GM21723 (cell line): Measurements from ENCODE around the gene SYDE2.
"Not testable (repeated sequence)": the region's sequence is repeated elsewhere in the genome, so short reads cannot be mapped to it uniquely, and the experiment has no call there.

Source experiments
- ATAC-seq: cut with Tn5 transposase; IDR thresholded peaks from one replicate; pipeline ENCODE4 v1.9.1; 2021; ENCODE audit warnings: mild to moderate bottlenecking, moderate library complexity; ENCODE audit not compliant: unreplicated experiment

SYDE2 gene

DNA sequence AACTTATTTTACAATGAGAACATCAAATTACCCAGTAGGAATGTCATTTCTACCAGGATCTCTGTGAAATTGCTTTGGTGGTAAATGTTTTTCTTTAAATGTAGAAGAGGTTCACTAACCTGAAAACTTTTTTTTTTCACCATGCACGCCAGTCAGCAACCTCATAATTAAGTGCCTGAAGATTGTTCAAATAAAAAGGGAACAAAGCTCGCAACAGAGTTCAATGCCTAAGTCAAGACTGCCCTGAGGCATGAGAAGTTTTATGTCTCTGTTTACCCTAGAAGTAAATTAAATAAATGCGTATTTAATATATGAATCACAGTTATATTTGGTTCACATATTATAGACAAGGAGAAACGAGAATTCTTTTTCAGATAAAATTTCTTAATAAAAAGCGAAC lies 13.8 kb upstream of the SYDE2 start:
- no peak for ATAC-seq

DNA sequence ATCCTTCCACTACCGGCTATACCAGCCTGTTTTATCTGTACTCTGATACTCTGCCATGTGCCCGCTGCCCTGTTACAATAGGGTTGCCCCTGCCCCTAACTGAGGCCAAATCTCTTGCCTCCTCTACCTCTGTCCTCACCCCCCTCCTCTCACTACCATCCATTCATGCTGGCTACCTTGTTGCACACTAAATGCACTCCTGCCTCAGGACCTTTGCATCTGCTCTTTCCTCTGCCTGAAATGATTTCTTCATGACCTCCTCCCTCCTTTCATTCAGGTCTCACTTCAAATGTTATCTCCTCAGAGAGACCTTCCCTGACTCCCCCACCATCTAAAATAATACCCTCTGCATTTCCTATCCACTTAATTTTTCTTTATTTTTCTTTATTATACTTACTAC lies 7.7 kb upstream of the SYDE2 start:
- ATAC-seq = no peak

DNA sequence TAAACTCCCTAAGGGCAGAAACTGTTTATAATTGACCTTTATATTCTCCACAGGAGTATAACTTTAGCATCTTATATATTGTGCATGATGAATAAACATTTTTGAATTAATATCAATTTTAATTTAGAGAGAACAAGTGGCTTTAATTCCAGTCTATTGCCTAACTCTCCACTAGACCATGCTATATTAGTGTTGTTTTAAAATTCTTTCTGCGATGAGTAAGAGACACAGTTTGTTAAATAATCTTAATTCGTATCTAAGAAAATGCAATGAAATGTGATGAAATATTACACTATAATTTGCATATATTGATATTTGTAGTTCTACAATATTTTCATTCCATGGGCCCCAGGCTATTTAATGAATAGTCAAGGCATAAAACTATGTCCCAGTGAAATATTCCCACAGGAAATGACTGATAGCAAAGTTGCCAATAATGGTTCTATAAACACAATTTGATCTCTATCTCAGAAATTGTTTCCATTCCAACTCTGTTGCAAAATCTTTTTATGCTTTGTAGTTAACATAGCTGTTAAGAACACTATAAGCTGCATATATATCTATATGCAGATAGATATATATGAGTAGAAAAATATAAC lies 2.9 kb upstream of the SYDE2 start:
- no peak for ATAC-seq

DNA sequence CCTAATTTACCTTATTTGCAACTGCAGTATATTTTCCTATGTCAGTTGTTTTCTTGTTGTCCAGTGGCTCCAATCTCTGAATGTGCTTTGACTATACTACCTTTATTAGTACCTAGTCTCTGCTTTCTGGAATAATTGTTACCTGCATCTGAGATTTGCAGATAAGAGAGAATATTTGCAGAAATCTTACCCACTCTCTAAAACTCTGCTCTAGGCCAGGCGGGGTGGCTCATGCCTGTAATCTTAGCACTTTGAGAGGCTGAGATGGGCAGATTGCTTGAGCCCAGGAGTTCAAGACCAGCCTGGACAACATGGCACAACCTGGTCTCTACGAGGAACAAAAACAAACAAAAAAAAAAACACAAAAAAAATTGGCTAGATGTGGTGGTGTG lies 2.0 kb upstream of the SYDE2 start:
- no peak for ATAC-seq

DNA sequence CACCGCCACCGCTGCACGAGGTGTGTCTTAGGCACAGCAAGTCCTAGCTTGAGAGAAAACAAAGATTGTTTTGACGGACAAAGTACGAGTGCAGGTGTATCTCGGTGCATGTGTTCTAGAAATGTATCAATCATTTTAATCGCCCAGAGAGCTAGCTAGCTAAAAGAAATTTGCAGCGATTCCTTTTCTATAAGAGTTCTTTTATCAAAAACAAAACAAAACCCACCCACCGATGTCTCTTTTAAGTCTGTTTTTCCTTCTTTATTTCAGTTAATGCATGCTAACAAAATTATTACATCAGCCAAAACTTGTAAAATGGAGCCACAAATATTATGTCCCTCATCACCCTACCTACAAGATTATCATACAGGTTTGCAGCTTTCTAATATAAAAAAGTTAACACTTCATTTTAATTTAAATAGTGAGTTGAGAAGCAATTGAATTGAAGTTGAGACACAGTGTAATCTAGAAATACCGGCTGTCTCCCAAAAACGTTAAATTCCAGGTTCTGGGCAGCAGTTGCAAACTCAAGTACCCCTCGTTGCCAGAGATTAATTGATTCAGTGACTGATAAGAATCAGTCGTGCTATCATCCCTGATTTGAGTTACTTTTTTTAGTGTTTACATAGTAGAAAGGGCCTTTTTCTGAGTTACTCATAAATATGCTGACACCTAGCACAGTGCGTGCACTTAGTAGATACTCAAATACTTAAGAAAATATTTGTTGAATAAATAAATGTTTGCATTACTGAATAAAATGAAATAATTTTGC lies 1.5 kb upstream of the SYDE2 start:
- ATAC-seq = peak; percentile 10

DNA sequence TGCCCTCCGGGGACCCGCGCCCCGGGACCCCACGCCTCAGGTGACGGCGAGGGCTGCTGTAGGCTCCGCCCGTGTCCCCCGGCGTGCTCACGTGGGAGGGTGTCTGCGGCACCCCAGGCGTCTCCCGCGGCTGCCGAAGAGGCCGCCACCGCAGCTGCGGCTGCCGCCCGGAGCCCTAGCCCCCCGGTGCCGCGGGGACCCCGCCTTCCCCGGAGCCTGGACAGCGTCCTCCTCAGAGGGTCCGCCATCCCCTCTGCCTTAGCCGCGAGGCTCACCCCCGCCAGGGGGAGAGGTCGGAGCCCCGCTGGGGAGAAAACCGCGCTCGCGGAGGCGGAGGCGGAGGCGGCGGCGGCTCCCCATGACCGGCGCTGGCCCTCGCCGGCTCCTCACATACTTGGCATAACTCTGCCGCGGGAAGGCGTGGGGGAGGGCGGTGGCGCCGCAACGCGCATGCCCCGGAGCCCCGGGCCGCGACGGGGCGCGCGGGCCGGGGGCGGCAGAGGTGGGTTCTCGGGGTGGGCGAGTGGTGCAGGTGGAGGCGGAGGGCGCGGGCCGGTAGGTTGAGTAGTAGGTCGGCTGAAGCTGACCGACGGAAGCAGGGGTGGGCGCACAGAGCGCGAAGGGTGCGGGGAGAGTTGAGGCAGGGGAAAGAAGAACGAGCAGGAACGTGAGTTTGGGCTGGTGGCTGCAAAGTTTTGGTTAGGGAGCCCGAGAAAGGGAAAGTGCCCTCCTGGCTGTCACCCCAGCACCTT lies 700 bp upstream of the SYDE2 start:
- ATAC-seq = peak; percentile 53

DNA sequence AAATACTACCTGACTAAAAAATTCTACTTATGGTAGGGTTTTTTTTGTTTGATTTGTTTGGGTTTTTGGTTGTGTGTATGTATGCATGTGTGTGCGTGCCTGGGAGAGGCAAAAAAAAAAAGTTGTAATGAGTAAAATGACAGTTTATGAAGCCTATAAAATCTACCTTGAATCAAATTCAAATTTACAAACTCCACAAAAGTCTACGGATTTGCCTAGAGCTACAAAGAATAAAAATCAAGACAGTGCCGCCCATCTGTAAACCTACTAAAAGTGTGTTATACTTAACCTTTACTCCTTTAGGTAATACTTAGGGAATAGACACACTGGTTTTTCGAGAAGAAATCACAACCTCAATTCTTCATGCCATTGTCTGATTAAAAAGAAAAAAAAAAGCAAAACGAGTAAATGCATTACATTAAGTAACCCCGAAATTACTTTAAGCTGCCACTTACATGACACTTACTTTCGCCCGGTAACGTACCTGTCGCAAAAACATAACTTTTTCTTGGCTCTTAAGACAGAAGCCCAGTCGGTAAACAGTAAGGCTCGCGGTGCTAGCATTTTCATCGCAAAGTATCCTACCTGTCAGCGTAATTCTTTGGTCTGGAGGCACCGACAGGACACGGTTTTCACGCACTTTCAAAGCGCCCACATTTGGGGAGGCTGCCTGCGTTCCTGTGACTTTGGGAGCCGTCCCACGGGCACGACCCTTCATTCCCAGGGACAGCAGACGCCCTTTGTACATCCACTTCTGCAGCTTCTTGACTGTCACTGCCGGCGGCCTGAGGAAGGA lies 951 bp downstream of the SYDE2 start:
- peak; percentile 27 for ATAC-seq

DNA sequence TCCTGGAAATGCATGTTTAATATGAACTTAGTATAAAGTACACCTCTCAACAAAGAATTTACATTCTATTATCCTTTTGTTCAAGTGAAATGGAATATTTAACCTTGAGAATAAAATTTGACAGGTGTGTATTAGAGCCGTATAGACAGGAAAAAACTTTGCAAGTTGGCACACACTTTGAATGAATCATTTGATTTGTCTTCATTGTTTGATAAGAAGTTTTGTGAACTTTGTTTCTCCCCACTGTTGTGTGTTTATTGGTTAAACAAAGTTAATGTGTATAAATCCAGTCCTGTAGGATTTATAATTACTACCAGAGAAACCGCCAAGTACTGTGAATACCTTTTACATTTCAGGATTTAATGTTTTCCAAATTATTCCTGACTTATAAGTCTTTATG lies 2.0 kb downstream of the SYDE2 start:
- ATAC-seq = no peak

DNA sequence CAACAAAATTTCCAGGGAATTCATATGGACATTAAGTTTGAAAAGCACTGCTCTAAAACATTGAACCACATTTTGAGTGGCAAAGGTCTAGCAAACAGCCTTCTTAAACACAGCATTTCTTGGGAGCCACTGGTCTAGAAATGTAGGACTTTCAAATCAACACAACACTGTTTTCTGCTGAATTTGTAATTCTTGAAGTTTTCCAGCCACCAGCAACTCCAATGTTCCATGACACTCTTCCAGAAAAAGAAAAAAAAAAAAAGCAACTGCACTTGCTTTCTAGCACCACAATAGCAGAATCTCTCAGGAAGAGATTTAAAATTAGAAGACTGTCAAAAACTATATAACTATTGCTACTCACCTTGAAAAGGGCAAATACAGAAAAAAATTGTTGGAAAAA lies 4.5 kb downstream of the SYDE2 start:
- ATAC-seq = no peak

DNA sequence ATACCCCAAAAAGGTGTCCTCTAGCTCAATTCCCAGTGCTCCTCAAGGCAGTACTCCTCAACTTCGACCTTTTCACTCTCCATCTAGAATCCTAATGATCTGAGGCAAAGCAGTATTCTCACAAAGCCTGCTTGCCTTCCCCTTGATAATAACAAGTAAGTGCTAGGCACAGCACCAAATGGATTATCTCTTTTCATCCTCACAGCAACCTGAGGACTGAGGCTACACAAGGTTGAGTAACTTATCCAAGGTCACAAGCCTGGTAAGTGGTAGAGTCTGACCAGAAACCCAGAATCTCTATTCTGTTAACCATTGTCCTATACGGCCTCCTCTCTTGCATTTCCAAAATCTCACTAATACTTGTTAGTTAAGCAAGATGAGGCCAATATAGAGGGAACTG lies 5.1 kb downstream of the SYDE2 start:
- ATAC-seq = no peak

DNA sequence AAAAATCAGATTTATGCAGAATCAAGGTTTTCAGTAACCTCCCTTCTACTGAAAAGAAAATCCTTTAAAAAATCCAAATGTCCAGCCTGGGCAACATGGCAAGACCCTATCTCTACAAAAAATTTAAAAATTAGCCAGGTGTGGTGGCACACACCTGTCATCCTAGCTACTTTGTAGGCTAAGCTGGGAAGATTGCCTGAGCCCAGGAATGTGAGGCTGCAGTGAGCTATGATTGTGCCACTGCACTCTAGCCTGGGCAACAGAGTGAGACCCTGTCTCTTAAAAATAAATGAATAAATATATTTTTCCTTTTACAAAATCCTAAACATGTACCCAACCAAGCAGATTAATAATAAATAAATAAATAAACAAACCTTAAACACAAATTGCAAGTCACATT lies 8.7 kb downstream of the SYDE2 start:
- not testable (repeated sequence) for ATAC-seq

DNA sequence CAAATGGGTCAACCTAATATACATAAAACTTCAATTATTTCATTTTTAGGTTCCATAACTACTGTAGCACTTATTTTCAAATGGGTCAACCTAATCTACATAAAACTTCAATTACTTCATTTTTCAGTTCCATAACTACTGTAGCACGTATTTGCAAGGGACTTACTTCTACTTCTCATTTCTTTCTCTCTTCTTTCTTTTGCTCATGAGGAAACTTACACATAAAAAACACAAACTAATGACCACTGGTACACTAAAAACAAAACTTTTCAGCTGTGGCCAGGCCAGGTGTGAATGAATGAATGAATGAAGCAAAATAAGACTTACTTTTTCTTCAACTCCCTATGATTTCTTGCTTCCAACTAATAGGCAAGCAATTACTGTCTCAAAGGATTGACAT lies 11.7 kb downstream of the SYDE2 start:
- ATAC-seq = no peak

DNA sequence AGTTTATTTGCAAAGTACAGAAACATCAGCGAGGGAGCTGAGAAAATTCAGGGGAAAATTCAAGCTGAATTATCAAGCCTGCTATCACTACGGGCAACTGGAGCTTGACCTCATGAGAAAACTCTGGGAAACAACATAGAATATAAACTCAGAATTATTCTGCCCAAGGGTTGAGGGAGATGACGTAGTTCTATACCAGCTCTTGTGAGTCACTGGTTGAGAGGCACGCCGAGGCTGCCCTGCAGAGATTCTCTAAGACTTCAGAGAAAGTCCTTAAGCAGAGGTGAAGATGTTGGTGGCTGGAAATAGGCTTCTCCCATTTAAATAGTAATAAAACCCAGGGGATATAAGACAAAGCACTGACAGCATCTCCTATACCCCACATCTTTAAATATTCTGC lies 12.3 kb downstream of the SYDE2 start:
- no peak for ATAC-seq

DNA sequence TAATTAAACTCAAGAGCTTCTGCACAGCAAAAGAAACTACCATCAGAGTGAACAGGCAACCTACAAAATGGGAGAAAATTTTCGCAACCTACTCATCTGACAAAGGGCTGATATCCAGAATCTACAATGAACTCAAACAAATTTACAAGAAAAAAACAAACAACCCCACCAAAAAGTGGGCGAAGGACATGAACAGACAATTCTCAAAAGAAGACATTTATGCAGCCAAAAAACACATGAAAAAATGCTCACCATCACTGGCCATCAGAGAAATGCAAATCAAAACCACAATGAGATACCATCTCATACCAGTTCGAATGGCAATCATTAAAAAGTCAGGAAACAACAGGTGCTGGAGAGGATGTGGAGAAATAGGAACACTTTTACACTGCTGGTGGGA lies 13.8 kb downstream of the SYDE2 start:
- not testable (repeated sequence) for ATAC-seq

DNA sequence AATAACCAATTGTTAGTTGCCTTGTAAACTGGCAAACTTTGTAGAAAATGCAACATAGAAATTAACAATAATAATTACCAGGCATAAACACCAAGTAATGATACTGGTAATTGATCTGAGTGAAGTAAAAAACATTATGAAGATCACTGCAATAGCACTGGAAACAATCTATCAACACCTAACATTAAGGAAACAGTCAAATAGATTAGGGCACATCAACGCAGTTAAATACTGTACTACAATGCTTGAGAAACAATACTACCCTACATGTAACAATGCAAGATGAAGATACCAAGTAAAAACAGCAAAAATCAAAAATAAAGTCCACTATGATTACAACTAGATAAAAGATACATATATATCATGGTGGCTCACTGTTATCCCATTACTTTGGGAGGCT lies 16.6 kb downstream of the SYDE2 start:
- no peak for ATAC-seq

DNA sequence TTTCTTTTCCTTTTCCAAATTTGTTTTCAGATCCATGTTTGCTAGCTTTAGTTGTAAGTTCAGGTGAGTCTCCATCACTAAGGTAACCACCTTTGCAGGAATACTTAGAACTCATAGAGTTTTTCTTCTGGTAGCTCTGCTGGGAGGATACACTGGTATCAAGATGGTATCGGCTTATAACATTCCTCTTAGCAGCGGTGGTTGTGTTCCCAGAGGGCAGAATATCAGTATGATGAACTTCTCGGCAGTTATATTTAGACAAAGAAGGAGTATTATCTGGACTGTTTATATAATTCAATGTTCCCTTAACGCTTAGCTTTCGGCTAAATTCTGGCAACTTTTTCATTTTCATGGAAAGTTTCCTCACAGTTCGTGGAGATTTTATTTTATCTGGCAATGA lies 18.1 kb downstream of the SYDE2 start:
- no peak for ATAC-seq

DNA sequence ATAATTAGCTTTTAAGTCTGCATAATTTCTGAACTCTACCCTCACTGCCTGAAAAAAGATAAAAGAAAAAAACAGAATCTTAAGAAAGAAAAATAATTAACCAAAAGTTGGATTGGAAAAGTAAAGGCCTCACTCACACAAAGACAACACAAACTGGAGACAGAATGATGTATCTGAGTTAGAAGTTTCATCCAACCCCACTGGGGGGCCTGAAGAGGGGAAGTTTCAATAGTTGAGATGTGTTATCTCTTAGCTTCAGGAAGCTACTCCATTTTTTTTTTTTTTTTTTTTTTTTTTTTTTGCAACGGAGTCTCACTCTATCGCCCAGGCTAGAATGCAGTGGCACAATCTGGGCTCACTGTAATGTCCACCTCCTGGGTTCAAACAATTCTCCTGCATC lies 19.9 kb downstream of the SYDE2 start:
- ATAC-seq = no peak

DNA sequence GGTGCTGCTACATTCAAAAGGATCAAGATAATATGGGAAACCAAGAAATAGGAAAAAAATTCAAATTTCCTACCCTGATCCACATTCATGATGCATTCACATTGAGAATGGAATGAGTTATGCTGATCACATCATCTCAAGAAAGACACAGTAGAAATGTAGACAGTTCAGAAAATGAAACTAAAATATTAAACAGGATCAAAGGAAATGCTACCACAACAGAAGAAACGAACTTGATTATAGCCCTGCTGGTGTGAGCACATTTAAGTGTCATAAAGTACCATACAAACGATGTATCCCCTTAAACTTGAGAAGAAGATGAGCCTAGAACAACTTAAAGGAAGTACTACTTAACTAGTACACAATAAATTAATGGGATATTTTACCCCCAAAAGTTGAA lies 21.3 kb downstream of the SYDE2 start:
- no peak for ATAC-seq

DNA sequence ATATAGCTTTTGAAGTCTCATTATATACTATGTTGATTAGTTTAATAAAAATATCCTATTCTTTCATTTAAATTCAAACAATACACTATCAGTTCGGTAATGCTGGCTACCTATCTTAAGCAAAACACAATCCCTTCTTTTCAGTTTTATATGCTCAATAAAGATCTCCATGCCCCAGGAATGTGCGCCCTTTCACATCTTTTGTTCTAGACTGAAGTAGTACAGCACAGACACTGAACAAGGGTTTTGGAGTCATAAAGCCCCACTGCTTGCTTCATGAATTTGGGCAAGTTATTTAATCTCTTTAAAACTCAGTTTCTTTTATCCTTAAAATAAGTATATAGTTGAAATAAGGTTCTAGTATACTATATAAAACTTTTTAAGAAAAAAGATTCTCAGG lies 22.4 kb downstream of the SYDE2 start:
- ATAC-seq = no peak

DNA sequence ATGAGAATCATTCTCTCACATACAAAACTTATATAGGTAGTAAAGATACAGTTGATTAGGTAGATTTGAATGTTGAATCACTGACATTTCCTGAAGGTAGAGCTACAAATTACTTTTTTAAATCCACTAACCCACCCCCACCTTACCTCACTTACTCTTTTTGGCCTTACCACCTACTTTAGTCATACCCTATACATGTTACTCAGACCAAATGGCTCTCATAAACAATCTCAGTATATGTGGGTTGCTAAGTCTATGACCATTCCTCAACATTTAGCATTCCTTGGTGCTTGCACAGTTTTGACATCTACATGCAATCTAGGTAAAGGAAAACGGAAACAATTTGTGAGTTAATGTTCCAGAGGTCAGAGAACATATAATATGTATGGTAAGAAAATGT lies 26.3 kb downstream of the SYDE2 start:
- no peak for ATAC-seq

DNA sequence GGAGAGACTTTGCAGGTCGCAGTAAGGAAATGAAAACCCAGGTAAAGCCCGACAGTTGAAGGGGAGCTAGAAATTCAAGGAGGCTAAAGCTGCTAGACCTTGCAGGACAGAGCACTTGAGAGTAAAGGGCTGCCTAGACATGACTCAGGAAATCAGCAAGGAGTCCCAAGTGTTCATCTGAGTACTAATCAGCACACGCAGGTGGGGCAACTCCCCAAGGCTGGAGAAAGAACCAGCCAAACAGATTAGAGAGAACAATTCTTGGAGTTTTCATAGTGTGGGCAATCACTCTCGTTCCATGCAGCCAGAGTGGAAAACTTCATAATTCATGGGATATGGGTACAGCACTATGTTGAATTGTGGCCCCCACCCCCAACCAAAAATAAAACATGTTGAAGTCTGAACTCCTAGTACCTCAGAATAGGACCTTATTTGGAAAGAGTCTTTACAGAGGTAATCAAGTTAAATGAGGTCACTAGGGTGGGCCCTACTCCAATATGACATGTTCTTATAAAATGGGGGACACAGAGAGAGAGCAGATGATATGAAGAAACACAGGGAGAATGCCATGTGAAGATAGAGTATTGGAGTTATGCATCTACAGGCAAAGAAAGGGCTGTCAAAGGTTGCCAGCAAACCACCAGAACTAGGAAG lies 28.0 kb downstream of the SYDE2 start:
- no peak for ATAC-seq
